ENCODE measurements around the gene POLA2. TPM values are rescaled to one million over a fixed set of nuclear protein-coding genes. Genes with fewer than 3 reads are reported as not detected.

The POLA2 gene
- total RNA-seq, 1 experiment from 2014 or later = 37.7 TPM

GRCh38 chr11:65341856-65342255 is 80.1 kb downstream of the POLA2 start:
- WGBS (ENCODE audit: extremely low coverage, insufficient read length, low lambda C conversion rate) = no CpG with 5 or more reads among the region's 3 CpGs
- no peak overlapping the region for H3T11ph ChIP-seq (ENCODE audit: low read length)
- Mint-ChIP-seq H3K27me3 (ENCODE audit: low read depth) (no peaks in the 10 kb centered on the region), H3K9me3 (no peaks in the 10 kb centered on the region), H3K4me3 (no peak overlapping the region), H3K36me3 (ENCODE audit: insufficient read depth in 1 of 3, low read depth in 3 of 3) (peaks cover 39 to 79% (median 75%) of the 10 kb centered on the region in 3 experiments), H3K27ac (no peak overlapping the region), H3K4me1 (no peaks in the 10 kb centered on the region)
- DNase-seq = no peak
- no peaks in the 10 kb centered on the region for H3K9me3 ChIP-seq (ENCODE audit: control insufficient read depth, low read depth, low read length)
- H2AK5ac ChIP-seq (ENCODE audit: insufficient read length, low read length) = no peak overlapping the region
- H2BK5ac ChIP-seq (ENCODE audit: insufficient read length, low read length) = no peak overlapping the region
- no peak overlapping the region for H2BK12ac ChIP-seq (ENCODE audit: insufficient read length, low read depth, low read length)
- H3K23ac ChIP-seq (ENCODE audit: insufficient read length, low read depth, low read length) = no peak overlapping the region
- H3K23me2 ChIP-seq (ENCODE audit: insufficient read length, low read depth, low read length, poor library complexity, severe bottlenecking) = no peaks in the 10 kb centered on the region
- H2BK120ac ChIP-seq (ENCODE audit: low read depth, low read length, poor library complexity, severe bottlenecking) = no peak overlapping the region
- H3K14ac ChIP-seq (ENCODE audit: insufficient read depth, low read length) = no peak overlapping the region
- no peaks in the 10 kb centered on the region for H3K4me1 ChIP-seq (ENCODE audit: insufficient read depth, low read length)
- peaks cover 2% of the 10 kb centered on the region for H3K79me1 ChIP-seq (ENCODE audit: insufficient read depth, low read depth, low read length, poor library complexity, severe bottlenecking)
- H3K9ac ChIP-seq (ENCODE audit: extremely low read depth, insufficient read length, low read length) = no peak overlapping the region
- no peaks in the 10 kb centered on the region for H4K20me1 ChIP-seq (ENCODE audit: control insufficient read depth, insufficient read depth, insufficient read length)
- no peak overlapping the region for H4K8ac ChIP-seq (replicated peaks; ENCODE audit: insufficient read length, low read depth, low read length)
- H4K5ac ChIP-seq (ENCODE audit: insufficient read length, low read depth, low read length) = no peak overlapping the region
- no peak overlapping the region for H2BK15ac ChIP-seq (ENCODE audit: low read depth, low read length)
- H3K56ac ChIP-seq (ENCODE audit: insufficient read length, low read depth, low read length) = no peak overlapping the region
- no peaks in the 10 kb centered on the region for H3K27me3 ChIP-seq (ENCODE audit: insufficient read depth, low read length)
- no peak overlapping the region for H3K4ac ChIP-seq (ENCODE audit: low read depth, low read length)
- H4K91ac ChIP-seq (ENCODE audit: insufficient read length, low read depth, low read length) = no peak overlapping the region
- H2BK20ac ChIP-seq (ENCODE audit: low read depth, low read length, poor library complexity, severe bottlenecking) = no peak overlapping the region
- H2AFZ ChIP-seq (ENCODE audit: low read length) = no peak overlapping the region
- H3K27ac ChIP-seq (ENCODE audit: insufficient read length, low read depth, low read length) = no peak overlapping the region
- H3K18ac ChIP-seq (ENCODE audit: insufficient read length, low read depth, low read length) = no peak overlapping the region
- peaks cover 3% of the 10 kb centered on the region; the same call in 1 of the 2 replicates for H3K79me2 ChIP-seq (ENCODE audit: insufficient read depth, low read length)
- H3K4me2 ChIP-seq (ENCODE audit: insufficient read depth, insufficient read length, low read length) = no peak overlapping the region
- TF ChIP-seq, protein P1, sequence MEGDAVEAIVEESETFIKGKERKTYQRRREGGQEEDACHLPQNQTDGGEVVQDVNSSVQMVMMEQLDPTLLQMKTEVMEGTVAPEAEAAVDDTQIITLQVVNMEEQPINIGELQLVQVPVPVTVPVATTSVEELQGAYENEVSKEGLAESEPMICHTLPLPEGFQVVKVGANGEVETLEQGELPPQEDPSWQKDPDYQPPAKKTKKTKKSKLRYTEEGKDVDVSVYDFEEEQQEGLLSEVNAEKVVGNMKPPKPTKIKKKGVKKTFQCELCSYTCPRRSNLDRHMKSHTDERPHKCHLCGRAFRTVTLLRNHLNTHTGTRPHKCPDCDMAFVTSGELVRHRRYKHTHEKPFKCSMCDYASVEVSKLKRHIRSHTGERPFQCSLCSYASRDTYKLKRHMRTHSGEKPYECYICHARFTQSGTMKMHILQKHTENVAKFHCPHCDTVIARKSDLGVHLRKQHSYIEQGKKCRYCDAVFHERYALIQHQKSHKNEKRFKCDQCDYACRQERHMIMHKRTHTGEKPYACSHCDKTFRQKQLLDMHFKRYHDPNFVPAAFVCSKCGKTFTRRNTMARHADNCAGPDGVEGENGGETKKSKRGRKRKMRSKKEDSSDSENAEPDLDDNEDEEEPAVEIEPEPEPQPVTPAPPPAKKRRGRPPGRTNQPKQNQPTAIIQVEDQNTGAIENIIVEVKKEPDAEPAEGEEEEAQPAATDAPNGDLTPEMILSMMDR (conservative IDR thresholded peaks at IDR 0.05) = no peak

Other genes starting within 250 kb of the POLA2 start
- gene ARL2, start 247.8 kb upstream of the POLA2 start, total RNA-seq (2021) = 200 and 203 TPM in 2 replicates
- 24.3 and 25.7 TPM in 2 replicates for gene SNX15, start 234.5 kb upstream of the POLA2 start, total RNA-seq (2021)
- gene SAC3D1, start 220.8 kb upstream of the POLA2 start, total RNA-seq (2021) = 20.7 and 21.9 TPM in 2 replicates
- gene NAALADL1, start 203.4 kb upstream of the POLA2 start, total RNA-seq (2021) = 1.0 and 1.2 TPM in 2 replicates
- gene CDCA5, start 177.9 kb upstream of the POLA2 start, total RNA-seq (2021) = 93.9 and 94.8 TPM in 2 replicates
- 24.2 and 26.7 TPM in 2 replicates for gene ZFPL1, start 177.7 kb upstream of the POLA2 start, total RNA-seq (2021)
- 94.7 and 98.5 TPM in 2 replicates for gene VPS51, start 165.7 kb upstream of the POLA2 start, total RNA-seq (2021)
- gene TM7SF2, start 150.1 kb upstream of the POLA2 start, total RNA-seq (2021) = 74.8 and 76.1 TPM in 2 replicates
- 18.3 and 19.0 TPM in 2 replicates for gene ZNHIT2, start 144.3 kb upstream of the POLA2 start, total RNA-seq (2021)
- 898 and 954 TPM in 2 replicates for gene FAU, start 139.8 kb upstream of the POLA2 start, total RNA-seq (2021)
- gene MRPL49, start 139.6 kb upstream of the POLA2 start, total RNA-seq (2021) = 66.7 and 73.4 TPM in 2 replicates
- gene SYVN1, start 127.4 kb upstream of the POLA2 start, total RNA-seq (2021) = 31.3 and 31.6 TPM in 2 replicates
- 0.44 and 0.61 TPM in 2 replicates for gene SPDYC, start 91.7 kb upstream of the POLA2 start, total RNA-seq (2021)
- gene CAPN1, start 80.0 kb upstream of the POLA2 start, total RNA-seq (2021) = 175 and 178 TPM in 2 replicates
- 10.9 and 11.9 TPM in 2 replicates for gene CDC42EP2, start 52.9 kb downstream of the POLA2 start, total RNA-seq (2021)
- 75.3 and 81.4 TPM in 2 replicates for gene DPF2, start 71.9 kb downstream of the POLA2 start, total RNA-seq (2021)
- gene TIGD3, start 92.8 kb downstream of the POLA2 start, total RNA-seq (2021) = 0.66 and 1.2 TPM in 2 replicates
- gene SLC25A45, start 120.7 kb downstream of the POLA2 start, total RNA-seq (2021) = 1.1 and 1.6 TPM in 2 replicates
- 19.0 and 22.7 TPM in 2 replicates for gene FRMD8, start 124.7 kb downstream of the POLA2 start, total RNA-seq (2021)
- gene NEAT1, start 160.8 kb downstream of the POLA2 start, total RNA-seq (2021) = 11.1 and 12.7 TPM in 2 replicates
- gene MALAT1, start 237.1 kb downstream of the POLA2 start, total RNA-seq (2021) = 1,700 and 1,934 TPM in 2 replicates

All from H9 (cell line).